GM12878 (cell line): ENCODE measurements around the gene TMC4. TPM values are rescaled to one million over a fixed set of nuclear protein-coding genes. Genes with fewer than 3 reads are reported as not detected.

ENCODE experiments used
- ATAC-seq: fragments of 200-7000 bp; cut with Tn5 transposase; 3 replicates; pipeline ENCODE4 v1.9.1; 2020; ENCODE audit warnings: mild to moderate bottlenecking, moderate library complexity
- BruUV-seq: library from RNA; stranded (reverse); fragments of 400-500 nt; replicated peaks from 2 replicates; lab custom pipeline; 2021; lab: Mats Ljungman, UMichigan
- CTCF ChIA-PET: fragments of 300-600 bp; sonication (Branson Sonifier 250); formaldehyde crosslinking; extraction: SDS; loops from one replicate; lab custom pipeline; 2021; ENCODE audit warnings: inconsistent platforms; lab: Yijun Ruan, JAX
- POLR2A ChIA-PET: fragments of 350-600 bp; formaldehyde crosslinking; extraction: SDS; loops from one replicate; lab custom pipeline; 2021; ENCODE audit warnings: inconsistent platforms; lab: Charles Lee
- RAD21 ChIA-PET: fragments of 300-600 bp; sonication (Branson Sonifier 250); formaldehyde crosslinking; loops from one replicate; lab custom pipeline; 2023; ENCODE audit warnings: antibody characterized with exemption; ENCODE audit not compliant: unreplicated experiment; lab: Charles Lee
- SMC1A ChIA-PET: fragments of 300-600 bp; sonication (Branson Sonifier 250); formaldehyde crosslinking; loops from one replicate; lab custom pipeline; 2023; ENCODE audit not compliant: unreplicated experiment, uncharacterized antibody; lab: Charles Lee
- DNase-seq: peaks from one replicate; pipeline ENCODE4 v3.0.0-alpha.2; 2011; ENCODE audit warnings: low read depth, low spot score
- FAIRE-seq: peaks from 3 replicates; lab custom pipeline; 2011; peaks lifted over from hg19 to GRCh38; lab: Jason Lieb, UNC
- H2AFZ ChIP-seq: 2 replicates; pipeline ENCODE4 v1.6.0; 2011; ENCODE audit warnings: low read depth, low read length, control low read depth; ENCODE audit not compliant: control insufficient read depth
- H3K27ac ChIP-seq: 2 replicates; pipeline ENCODE4 v1.5.1; 2011; ENCODE audit warnings: control low read depth; ENCODE audit not compliant: control insufficient read depth, insufficient read depth
- H3K27me3 ChIP-seq, 2 experiments: replicated peaks in 1 of 2; 2 replicates each; pipeline versions ENCODE4 v1.6.0 to v1.6.1; 2011; ENCODE audit warnings: low read length in 1 of 2; ENCODE audit not compliant: control insufficient read depth in 2 of 2, insufficient read depth in 2 of 2
- H3K36me3 ChIP-seq, 2 experiments: 2 replicates each; pipeline ENCODE4 v1.5.1; 2011; ENCODE audit warnings: low read length in 1 of 2; ENCODE audit not compliant: control insufficient read depth in 2 of 2, insufficient read depth in 2 of 2
- H3K4me1 ChIP-seq: 2 replicates; pipeline ENCODE4 v1.6.1; 2011; ENCODE audit warnings: mild to moderate bottlenecking, low read length, moderate library complexity, mixed read lengths; ENCODE audit not compliant: control insufficient read depth, insufficient read depth
- H3K4me2 ChIP-seq: 2 replicates; pipeline ENCODE4 v1.6.0; 2011; ENCODE audit warnings: control low read depth; ENCODE audit not compliant: control insufficient read depth, insufficient read depth
- H3K4me3 ChIP-seq: fragments of 200-600 bp; sonication (generic); 2 replicates; pipeline ENCODE4 v1.5.1; 2016
- H3K79me2 ChIP-seq: 2 replicates; pipeline ENCODE4 v1.6.0; 2011; ENCODE audit warnings: low read length; ENCODE audit not compliant: control insufficient read depth, insufficient read depth
- H3K9ac ChIP-seq: 2 replicates; pipeline ENCODE4 v1.8.0; 2011; ENCODE audit warnings: low read length, control low read depth, mixed read lengths; ENCODE audit not compliant: control insufficient read depth, insufficient read depth
- H3K9me3 ChIP-seq: replicated peaks from 3 replicates; pipeline ENCODE4 v1.5.1; 2011; ENCODE audit warnings: mild to moderate bottlenecking, low read length; ENCODE audit not compliant: control insufficient read depth, insufficient read depth
- H4K20me1 ChIP-seq: 2 replicates; pipeline ENCODE4 v1.6.0; 2011; ENCODE audit not compliant: control insufficient read depth, insufficient read depth
- ATF7 ChIP-seq: fragments of 450-650 bp; IDR thresholded peaks from 2 replicates; pipeline ENCODE4 v1.6.1; 2016; ENCODE audit warnings: low read depth, mild to moderate bottlenecking
- BCL11A ChIP-seq: IDR thresholded peaks from 2 replicates; pipeline ENCODE4 v1.6.1; 2011; ENCODE audit warnings: low read depth, low read length
- BHLHE40 ChIP-seq, 2 experiments: fragments of 450-650 bp in 1 of 2; IDR thresholded peaks; 2 replicates each; pipeline ENCODE4 v1.6.1; 2011 to 2017; ENCODE audit warnings: low read depth in 2 of 2, borderline replicate concordance in 1 of 2, improper control_type of control experiment in 1 of 2, low read length in 1 of 2, mild to moderate bottlenecking in 1 of 2
- CBFB ChIP-seq: IDR thresholded peaks from 2 replicates; pipeline ENCODE4 v1.6.1; 2016; ENCODE audit warnings: antibody characterized with exemption, low read depth
- CHD4 ChIP-seq: fragments of 200-600 bp; sonication (generic); IDR thresholded peaks from 2 replicates; pipeline ENCODE4 v1.6.1; 2016; ENCODE audit warnings: mild to moderate bottlenecking
- EGR1 ChIP-seq, 2 experiments: IDR thresholded peaks; 1 replicate in 1 of 2; 2 replicates in 1 of 2; pipeline ENCODE4 v1.6.1; 2011 to 2012; ENCODE audit warnings: low read depth in 2 of 2, low read length in 2 of 2, borderline replicate concordance in 1 of 2, mild to moderate bottlenecking in 1 of 2, moderate library complexity in 1 of 2
- GATAD2B ChIP-seq: fragments of 450-650 bp; conservative IDR thresholded peaks from 2 replicates; pipeline ENCODE4 v1.6.1; 2017; ENCODE audit warnings: low read depth, mild to moderate bottlenecking, moderate library complexity
- MEF2B ChIP-seq: fragments of 450-650 bp; IDR thresholded peaks from 2 replicates; pipeline ENCODE4 v1.6.1; 2018; ENCODE audit warnings: mild to moderate bottlenecking, moderate library complexity; ENCODE audit not compliant: partially characterized antibody, poor library complexity, severe bottlenecking
- MYC ChIP-seq: IDR thresholded peaks from 2 replicates; pipeline ENCODE4 v1.6.1; 2011; ENCODE audit warnings: mild to moderate bottlenecking, low read length, moderate library complexity, inconsistent platforms; ENCODE audit not compliant: insufficient read depth, insufficient replicate concordance, insufficient read length, severe bottlenecking
- RUNX3 ChIP-seq: IDR thresholded peaks from 2 replicates; pipeline ENCODE4 v1.6.1; 2012; ENCODE audit warnings: low read length, inconsistent platforms
- SP1 ChIP-seq: IDR thresholded peaks from one replicate; pipeline ENCODE4 v1.6.1; 2011; ENCODE audit warnings: low read depth, low read length
- YBX1 ChIP-seq: fragments of 450-650 bp; IDR thresholded peaks from 2 replicates; pipeline ENCODE4 v1.6.1; 2016; ENCODE audit warnings: antibody characterized with exemption
- WGBS: methylation state at CpG from one replicate; pipeline ENCODE4 v1.1.6; 2016; ENCODE audit warnings: low lambda C conversion rate; ENCODE audit not compliant: insufficient replicate concordance, insufficient coverage; ENCODE audit errors: missing lambda C conversion rate; 5-methylcytosine and 5-hydroxymethylcytosine counted together
- in situ Hi-C: fragments of 300-500 bp; cut with MboI; formaldehyde crosslinking; loops from 9 replicates; pipeline ENCODE4 v1.14.3; 2018; ENCODE audit warnings: mixed read lengths
- intact Hi-C: fragments of 100-400 bp; cut with micrococcal nuclease; formaldehyde crosslinking; loops from one replicate; pipeline ENCODE4 v1.14.2; 2022; ENCODE audit not compliant: unreplicated experiment
- polyA plus RNA-seq, 11 experiments: library from polyadenylated mRNA; depleted of rRNA in 4 of 11; unstranded in 6 of 11; stranded (reverse) in 5 of 11; fragments of >200 nt; fragmentation: Nextera tagmentation in 4 of 11; fragmentation: Illumina TruSeq in 1 of 11; extraction: Ambion mirVana in 4 of 11; extraction: Trizol in 1 of 11; gene quantifications; 1 replicate in 1 of 11; 2 replicates in 10 of 11; pipeline versions ENCODE4 v1.2.1 to v1.2.3, GENCODE V29; 2011 to 2016; ENCODE audit warnings: inconsistent platforms in 2 of 11, missing spikeins in 2 of 11, low read depth in 1 of 11
- total RNA-seq, 4 experiments: library from RNA; depleted of rRNA in 3 of 4; stranded (reverse); fragments of >200 nt in 3 of 4; fragmentation: Illumina TruSeq in 1 of 4; extraction: Trizol in 1 of 4; gene quantifications; 2 replicates each; pipeline versions ENCODE4 v1.2.1 to v1.2.3, GENCODE V29; 2013 to 2021
- TF ChIP-seq, protein P1 (sequence below): fragments of 450-650 bp; IDR thresholded peaks from 2 replicates; pipeline ENCODE4 v1.6.1; 2014; ENCODE audit warnings: mild to moderate bottlenecking
- TF ChIP-seq, protein P2 (sequence below): IDR thresholded peaks from 2 replicates; pipeline ENCODE4 v1.6.1; 2012; ENCODE audit warnings: low read depth, low read length, improper control_type of control experiment
- TF ChIP-seq, protein P3 (sequence below): fragments of 450-650 bp; IDR thresholded peaks from 2 replicates; pipeline ENCODE4 v1.6.1; 2016; ENCODE audit warnings: mild to moderate bottlenecking
- TF ChIP-seq, protein P4 (sequence below): fragments of 450-650 bp; IDR thresholded peaks from 2 replicates; pipeline ENCODE4 v1.6.1; 2018; ENCODE audit warnings: borderline replicate concordance, mild to moderate bottlenecking; ENCODE audit not compliant: partially characterized antibody
- TF ChIP-seq, protein P5 (sequence below), 3 experiments: IDR thresholded peaks in 2 of 3; conservative IDR thresholded peaks in 1 of 3; 2 replicates each; pipeline ENCODE4 v1.5.1; 2011; ENCODE audit warnings: low read depth in 3 of 3, low read length in 3 of 3, mild to moderate bottlenecking in 3 of 3, control low read depth in 2 of 3, moderate library complexity in 2 of 3, inconsistent platforms in 1 of 3, mixed read lengths in 1 of 3; ENCODE audit not compliant: control insufficient read depth in 2 of 3, insufficient read depth in 1 of 3; ENCODE audit errors: extremely low read depth in 1 of 3

The TMC4 gene
- total and polyA plus RNA-seq, 10 of the 15 experiments (the other 5 are each of a cell fraction or from before 2014, with no cell fraction given) = 0.33 to 0.83 (median 0.74) TPM; not detected in 7

DNA sequence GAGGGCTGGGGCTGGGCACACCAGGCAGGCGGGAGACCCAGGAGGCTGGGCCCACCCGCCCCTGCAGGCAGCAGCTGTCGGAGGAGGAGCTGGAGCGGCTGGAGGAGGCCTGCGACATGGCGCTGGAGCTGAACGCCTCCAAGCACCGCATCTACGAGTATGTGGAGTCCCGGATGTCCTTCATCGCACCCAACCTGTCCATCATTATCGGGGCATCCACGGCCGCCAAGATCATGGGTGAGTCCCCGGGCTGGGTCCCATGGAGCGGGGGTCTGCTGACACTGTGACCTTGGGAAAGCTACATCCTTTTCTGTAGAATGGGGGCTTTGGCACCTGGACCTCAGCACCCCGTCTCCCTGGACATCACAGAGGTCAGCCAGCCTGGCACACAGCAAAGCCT is 49.3 kb downstream of the TMC4 start:
- Histone ChIP-seq H3K9me3 (no peaks in the 10 kb centered on the region), H2AFZ (no peak overlapping the region), H3K4me1 (no peaks in the 10 kb centered on the region), H4K20me1 (no peaks in the 10 kb centered on the region), H3K4me2 (no peak overlapping the region), H3K27ac (no peak overlapping the region), H3K27me3 (no peaks in the 10 kb centered on the region), H3K9ac (no peak overlapping the region), H3K36me3 (peaks cover 9 to 25% of the 10 kb centered on the region in 2 experiments), H3K79me2 (no peaks in the 10 kb centered on the region), H3K4me3 (no peak overlapping the region)
- intact Hi-C loops (no loop called here), in situ Hi-C loops (no loop called here)
- WGBS = 98% methylated on average over 17 of the region's 17 CpGs
- ChIA-PET POLR2A (interaction anchor here (0.8 kb wide), 1 partner anchor 13 kb away, joined by 4 read pairs; no protein-coding TSS in a partner anchor), RAD21 (no interaction called here), SMC1A (no interaction called here), CTCF (no interaction called here)
- FAIRE-seq = no peak
- no peak for DNase-seq
- ATAC-seq = no peak
- BruUV-seq = no TSS peak
- TF ChIP-seq, protein P1, sequence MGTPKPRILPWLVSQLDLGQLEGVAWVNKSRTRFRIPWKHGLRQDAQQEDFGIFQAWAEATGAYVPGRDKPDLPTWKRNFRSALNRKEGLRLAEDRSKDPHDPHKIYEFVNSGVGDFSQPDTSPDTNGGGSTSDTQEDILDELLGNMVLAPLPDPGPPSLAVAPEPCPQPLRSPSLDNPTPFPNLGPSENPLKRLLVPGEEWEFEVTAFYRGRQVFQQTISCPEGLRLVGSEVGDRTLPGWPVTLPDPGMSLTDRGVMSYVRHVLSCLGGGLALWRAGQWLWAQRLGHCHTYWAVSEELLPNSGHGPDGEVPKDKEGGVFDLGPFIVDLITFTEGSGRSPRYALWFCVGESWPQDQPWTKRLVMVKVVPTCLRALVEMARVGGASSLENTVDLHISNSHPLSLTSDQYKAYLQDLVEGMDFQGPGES = no peak
- TF ChIP-seq, protein P2, sequence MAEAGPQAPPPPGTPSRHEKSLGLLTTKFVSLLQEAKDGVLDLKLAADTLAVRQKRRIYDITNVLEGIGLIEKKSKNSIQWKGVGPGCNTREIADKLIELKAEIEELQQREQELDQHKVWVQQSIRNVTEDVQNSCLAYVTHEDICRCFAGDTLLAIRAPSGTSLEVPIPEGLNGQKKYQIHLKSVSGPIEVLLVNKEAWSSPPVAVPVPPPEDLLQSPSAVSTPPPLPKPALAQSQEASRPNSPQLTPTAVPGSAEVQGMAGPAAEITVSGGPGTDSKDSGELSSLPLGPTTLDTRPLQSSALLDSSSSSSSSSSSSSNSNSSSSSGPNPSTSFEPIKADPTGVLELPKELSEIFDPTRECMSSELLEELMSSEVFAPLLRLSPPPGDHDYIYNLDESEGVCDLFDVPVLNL = no peak
- TF ChIP-seq CHD4 = no peak
- no peak for TF ChIP-seq RUNX3
- TF ChIP-seq, protein P3, sequence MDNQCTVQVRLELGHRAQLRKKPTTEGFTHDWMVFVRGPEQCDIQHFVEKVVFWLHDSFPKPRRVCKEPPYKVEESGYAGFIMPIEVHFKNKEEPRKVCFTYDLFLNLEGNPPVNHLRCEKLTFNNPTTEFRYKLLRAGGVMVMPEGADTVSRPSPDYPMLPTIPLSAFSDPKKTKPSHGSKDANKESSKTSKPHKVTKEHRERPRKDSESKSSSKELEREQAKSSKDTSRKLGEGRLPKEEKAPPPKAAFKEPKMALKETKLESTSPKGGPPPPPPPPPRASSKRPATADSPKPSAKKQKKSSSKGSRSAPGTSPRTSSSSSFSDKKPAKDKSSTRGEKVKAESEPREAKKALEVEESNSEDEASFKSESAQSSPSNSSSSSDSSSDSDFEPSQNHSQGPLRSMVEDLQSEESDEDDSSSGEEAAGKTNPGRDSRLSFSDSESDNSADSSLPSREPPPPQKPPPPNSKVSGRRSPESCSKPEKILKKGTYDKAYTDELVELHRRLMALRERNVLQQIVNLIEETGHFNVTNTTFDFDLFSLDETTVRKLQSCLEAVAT = no peak
- TF ChIP-seq, protein P4, sequence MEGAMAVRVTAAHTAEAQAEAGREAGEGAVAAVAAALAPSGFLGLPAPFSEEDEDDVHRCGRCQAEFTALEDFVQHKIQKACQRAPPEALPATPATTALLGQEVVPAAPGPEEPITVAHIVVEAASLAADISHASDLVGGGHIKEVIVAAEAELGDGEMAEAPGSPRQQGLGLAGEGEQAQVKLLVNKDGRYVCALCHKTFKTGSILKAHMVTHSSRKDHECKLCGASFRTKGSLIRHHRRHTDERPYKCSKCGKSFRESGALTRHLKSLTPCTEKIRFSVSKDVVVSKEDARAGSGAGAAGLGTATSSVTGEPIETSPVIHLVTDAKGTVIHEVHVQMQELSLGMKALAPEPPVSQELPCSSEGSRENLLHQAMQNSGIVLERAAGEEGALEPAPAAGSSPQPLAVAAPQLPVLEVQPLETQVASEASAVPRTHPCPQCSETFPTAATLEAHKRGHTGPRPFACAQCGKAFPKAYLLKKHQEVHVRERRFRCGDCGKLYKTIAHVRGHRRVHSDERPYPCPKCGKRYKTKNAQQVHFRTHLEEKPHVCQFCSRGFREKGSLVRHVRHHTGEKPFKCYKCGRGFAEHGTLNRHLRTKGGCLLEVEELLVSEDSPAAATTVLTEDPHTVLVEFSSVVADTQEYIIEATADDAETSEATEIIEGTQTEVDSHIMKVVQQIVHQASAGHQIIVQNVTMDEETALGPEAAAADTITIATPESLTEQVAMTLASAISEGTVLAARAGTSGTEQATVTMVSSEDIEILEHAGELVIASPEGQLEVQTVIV = no peak
- no peak for TF ChIP-seq YBX1
- TF ChIP-seq MEF2B = no peak
- TF ChIP-seq BHLHE40 (IDR thresholded peaks at IDR 0.05; ENCODE audit: borderline replicate concordance in 1 of 2, low read depth in 2 of 2, low read length in 1 of 2) = no peak
- no peak for TF ChIP-seq MYC
- TF ChIP-seq EGR1 (IDR thresholded peaks at IDR 0.05; ENCODE audit: borderline replicate concordance in 1 of 2, low read depth in 2 of 2, low read length in 2 of 2) = no peak
- TF ChIP-seq BCL11A = no peak
- no peak for TF ChIP-seq ATF7
- TF ChIP-seq, protein P5, sequence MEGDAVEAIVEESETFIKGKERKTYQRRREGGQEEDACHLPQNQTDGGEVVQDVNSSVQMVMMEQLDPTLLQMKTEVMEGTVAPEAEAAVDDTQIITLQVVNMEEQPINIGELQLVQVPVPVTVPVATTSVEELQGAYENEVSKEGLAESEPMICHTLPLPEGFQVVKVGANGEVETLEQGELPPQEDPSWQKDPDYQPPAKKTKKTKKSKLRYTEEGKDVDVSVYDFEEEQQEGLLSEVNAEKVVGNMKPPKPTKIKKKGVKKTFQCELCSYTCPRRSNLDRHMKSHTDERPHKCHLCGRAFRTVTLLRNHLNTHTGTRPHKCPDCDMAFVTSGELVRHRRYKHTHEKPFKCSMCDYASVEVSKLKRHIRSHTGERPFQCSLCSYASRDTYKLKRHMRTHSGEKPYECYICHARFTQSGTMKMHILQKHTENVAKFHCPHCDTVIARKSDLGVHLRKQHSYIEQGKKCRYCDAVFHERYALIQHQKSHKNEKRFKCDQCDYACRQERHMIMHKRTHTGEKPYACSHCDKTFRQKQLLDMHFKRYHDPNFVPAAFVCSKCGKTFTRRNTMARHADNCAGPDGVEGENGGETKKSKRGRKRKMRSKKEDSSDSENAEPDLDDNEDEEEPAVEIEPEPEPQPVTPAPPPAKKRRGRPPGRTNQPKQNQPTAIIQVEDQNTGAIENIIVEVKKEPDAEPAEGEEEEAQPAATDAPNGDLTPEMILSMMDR (IDR thresholded peaks at IDR 0.05 in 2 of 3, conservative IDR thresholded peaks at IDR 0.05 in 1 of 3; ENCODE audit: control insufficient read depth in 2 of 3, extremely low read depth in 1 of 3, insufficient read depth in 1 of 3, low read depth in 3 of 3, low read length in 3 of 3) = no peak
- no peak for TF ChIP-seq CBFB
- no peak for TF ChIP-seq GATAD2B
- TF ChIP-seq SP1 = no peak
